ENCODE data around the gene GAS7. TPM values are rescaled to one million over a fixed set of nuclear protein-coding genes. Genes with fewer than 3 reads are reported as not detected.

GAS7 gene
- total RNA-seq, 1 experiment from 2014 or later: 0.76 TPM

DNA sequence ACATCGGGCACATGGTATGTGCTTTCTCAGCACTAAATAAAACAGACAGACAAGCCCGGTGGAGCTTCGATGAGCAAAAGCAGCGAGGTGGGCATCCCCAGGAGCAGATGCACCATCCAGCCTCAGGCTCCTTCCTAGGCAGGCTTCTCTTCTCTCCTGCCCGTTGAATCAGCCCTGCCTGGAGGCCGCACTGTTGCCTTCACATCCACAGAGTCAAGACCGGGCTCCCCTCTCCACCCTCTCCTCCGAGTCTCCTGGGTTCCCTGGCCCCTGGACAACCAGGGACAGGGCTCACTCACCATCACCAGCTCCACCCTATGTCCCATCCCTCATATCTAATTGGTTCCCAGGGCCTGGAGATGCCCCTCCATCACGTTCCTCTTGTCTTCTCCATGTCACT lies 213.6 kb downstream of the GAS7 start:
- no peak for DNase-seq (ENCODE audit: low read depth)

DNA sequence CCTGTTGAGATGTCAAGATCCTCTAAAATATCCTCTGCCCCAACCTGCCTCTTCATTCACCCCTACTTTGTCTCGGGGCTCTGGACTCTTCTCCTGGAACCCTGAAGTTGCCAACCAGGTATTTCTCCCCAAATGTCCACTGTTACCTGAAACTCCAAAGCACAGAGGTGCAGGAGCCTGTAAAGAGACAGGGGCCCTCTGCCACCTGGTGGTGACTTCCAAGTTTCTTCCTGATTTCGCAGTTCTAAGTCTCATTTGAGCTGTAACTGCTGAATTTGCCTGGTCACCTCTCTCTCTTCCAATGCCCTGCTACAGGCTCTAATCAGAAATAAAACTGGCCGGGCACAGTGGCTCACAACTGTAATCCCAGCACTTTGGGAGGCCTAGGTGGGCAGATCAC lies 216.2 kb downstream of the GAS7 start:
- DNase-seq (ENCODE audit: low read depth): no peak

DNA sequence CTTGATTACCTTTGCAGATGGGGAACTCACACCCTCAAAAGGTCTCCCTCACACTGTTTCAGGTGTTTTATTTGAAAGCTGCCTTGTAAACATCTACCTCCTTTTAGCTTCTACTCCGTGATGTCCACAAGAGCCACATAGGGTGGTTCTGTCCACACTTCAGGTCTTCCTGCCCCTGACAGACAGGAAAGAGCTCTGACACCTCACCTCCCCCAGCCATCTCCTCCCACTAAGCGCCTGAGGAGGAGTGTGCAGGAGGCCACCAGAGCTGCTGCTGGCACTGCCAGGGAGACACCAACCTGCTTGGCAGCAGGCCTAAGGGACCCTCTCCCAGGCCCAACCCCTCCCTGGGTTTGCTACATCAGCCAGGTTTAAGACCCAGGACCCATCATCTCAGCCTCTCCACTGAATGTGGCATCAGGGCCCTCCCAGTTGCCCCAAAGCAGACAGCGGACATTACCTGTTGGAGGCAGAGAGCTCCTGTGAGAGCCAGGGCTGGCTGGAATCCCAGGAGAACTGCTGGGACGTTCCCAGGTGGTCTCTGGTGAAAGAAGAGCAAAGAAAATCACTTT lies 217.0 kb downstream of the GAS7 start:
- DNase-seq (ENCODE audit: low read depth): no peak

DNA sequence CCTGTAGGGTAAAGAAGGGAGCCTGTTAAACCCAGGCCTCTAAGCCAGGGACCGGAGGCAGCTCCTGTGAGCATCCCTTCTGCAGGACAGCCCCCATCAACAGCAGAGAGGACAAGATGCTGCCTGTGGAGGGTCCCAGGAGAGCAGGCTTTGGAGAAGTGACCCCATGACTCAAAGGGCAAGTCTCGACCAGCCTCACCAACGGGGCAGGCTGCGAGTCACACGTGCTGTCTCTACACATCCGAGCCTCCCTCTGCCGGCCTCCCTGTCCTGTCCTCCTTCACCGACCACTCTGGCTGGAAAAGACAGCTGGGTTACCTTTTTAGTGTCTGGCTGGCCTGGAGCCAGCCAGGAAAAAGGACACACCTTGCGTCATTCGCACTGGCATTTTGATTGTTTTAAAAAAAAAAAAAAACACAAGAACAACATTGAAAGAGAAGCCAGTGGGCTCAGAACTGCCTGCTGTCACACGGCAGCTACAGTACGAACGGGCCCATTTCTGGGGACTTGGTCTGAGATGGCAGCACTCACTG lies 218.9 kb downstream of the GAS7 start:
- no peak for DNase-seq (ENCODE audit: low read depth)

DNA sequence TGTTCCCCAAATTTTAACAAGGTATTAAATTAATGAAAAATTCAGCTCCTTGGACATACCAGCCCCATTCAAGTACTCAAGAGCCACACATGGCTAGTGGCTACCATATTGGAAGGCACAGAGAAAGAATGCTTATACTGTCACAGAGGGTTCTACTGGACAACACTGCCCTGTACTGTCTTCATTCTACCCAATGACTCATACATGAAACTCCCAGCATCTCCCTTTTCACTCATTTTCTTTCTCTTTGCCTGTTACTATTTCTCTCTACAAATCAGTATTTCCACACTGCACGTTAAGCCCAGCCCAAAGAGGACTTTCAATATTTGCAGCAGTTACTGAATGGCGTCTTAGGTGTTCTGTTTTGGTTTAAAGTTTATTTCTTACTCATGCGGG lies 221.2 kb downstream of the GAS7 start:
- no peak for DNase-seq (ENCODE audit: low read depth)

DNA sequence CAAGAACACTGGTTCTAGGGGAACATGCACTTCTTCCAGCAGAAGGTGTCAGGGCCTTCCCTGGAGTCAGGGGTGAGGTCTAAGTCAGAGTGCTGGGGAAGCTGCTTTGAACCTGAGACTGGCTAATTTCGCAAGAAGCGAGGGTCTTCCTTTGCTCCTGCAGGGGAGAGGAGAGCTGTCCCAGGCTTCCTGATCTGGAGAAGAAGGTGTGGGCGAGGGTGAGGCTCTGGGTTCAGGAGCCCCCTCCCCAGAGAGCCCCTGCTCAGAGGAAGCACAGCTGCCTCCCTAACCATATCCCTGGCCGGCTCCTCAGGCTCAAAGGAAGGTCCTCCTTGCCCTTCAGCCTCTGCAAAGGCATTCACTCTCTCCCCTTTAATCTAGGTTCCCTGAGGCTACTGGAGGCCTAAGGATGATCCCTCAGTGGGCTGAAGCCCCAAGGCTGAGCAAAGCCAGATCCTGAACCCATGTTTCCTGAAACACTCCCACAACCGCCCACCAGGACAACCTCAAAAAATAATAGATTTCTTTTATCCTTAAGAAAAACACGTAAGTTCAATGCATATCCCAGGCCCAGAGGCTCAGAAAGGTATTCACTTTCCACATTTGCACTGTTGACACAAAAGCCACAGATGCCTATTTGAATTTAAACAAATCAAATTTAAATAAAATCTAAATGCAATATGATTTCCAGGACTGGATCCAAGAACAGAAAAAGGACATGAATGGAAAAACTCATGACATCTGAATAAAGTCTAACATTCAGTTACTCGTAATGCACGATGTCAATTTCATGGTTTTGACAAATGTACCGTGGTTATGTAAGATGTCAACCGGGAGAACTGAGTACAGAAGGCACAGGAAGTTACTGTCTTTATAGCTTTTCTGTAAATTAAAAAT lies 221.9 kb downstream of the GAS7 start:
- DNase-seq (ENCODE audit: low read depth): no peak

DNA sequence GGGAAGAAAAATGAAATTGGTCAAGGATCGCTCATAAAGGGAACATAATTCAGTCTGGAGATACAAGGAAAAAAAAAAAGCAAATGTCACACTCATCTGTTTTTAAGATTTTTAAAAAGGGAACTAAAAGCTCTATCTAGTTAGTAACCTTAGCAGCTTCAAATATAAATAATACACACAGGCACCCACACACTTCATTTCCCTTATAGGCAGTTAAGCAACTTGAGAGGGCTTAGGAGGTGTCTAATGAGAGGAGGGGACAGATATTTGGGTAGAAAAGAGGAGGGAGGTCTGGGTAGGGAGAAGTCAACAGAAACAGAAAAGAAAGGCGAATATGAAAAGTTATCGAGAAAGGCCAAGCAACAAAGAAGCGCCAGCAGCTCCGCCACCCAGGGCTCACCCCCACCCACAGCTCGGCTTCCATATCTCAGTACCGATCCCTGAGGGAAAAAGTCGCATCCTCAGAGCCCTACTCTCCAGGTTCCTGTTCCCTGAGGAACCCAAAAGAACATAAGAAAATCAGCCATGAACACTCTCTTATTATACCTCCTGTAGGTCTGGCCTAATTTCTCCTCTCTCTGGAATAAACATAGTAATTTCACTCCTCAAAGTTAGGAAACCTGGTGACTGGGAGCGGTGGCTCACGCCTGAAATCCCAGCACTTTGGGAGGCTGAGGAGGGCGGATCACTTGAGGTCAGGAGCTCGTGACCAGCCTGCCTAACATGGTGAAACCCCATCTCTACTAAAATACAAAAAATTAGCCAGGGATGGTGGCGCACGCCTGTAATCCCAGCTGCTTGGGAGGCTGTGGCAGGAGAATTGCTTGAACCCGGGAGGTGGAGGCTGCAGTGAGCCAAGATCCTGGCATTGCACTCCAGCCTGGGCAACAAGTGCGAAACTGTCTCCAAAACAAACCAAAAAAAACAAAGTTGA lies 223.7 kb downstream of the GAS7 start:
- DNase-seq (ENCODE audit: low read depth): no peak

DNA sequence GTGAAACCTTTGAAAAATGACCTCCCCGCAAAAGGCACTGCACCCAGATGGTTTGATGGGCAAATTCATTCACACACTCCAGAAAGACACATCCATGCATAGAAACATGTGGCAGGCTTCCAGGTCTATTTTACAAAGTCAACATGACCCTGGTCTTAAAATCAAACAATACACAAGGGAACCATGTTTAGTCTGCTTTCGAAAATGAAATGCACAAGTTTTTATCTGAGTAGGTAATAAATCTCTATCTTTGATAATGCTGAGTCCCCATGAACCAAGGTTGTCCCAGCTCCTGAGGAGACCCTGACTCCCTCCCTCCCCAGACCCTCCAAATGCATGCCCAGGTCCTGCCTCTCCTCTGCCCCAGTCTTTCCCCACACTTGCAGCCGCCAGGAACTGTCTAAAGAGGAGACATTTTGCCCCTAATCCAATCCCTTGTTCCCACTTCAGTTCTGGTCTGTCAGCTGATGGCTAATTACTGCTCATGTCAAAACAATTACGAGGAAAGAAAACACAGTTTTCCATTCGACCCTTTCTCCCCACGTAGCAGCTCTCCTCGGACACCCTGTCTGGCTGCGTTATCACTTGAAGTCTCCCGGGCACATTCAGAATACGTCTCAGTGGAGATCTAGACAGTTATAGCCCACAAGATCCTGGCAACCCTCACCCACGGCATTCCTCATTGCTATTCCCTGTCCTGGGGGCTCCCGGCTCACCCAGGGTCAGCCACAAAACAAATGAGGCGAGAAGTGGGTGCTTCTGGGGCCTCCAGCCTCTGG lies 224.5 kb downstream of the GAS7 start:
- no peak for DNase-seq (ENCODE audit: low read depth)

DNA sequence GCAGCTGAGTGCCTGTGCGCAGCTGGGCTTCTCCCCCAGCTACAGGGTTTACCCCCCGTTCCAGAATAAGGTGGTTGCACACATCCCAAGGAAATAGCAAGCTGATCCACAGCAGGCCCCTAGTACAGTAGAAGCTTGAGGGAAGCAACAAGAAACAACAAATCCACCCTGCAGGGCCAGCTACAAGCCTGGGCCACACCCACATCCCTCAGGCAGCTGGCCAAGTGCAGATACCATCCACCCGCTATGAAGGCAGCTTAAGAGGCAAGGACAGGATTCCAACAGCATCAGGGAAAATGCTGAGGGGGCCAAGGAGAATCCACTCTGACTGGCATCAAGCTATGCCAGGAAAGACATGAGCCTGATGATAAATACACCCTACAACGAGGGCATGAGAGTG lies 226.4 kb downstream of the GAS7 start:
- DNase-seq (ENCODE audit: low read depth): no peak

DNA sequence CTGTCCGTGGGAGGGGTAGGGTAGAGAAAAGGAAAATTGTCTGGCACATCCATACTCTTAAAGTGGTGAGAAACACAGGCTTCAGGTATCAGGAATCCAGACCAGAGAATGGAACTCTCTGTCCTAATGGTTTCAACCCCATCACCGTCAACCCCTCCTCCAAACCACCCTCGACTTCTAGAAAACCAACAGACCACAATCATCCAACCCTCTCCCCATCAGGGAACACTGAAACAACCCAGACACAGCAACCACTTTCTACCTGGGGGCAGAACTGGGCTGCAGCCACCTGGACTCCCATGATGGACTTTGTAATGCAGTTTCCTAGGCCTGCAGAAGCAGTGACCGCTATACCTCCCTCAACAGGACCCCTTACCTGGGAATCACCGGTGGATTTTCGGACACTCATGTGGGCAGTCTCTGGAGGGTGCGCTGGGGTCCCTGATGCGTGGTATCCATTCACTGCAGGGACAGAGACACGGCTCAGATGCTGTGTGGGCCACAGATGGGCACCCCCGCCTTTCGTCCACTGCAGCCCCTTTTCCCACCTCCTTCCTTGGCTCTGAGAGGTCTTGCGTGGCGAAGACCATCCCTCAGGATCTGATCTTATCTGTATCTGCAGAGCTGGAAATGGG lies 229.0 kb downstream of the GAS7 start:
- no peak for DNase-seq (ENCODE audit: low read depth)

DNA sequence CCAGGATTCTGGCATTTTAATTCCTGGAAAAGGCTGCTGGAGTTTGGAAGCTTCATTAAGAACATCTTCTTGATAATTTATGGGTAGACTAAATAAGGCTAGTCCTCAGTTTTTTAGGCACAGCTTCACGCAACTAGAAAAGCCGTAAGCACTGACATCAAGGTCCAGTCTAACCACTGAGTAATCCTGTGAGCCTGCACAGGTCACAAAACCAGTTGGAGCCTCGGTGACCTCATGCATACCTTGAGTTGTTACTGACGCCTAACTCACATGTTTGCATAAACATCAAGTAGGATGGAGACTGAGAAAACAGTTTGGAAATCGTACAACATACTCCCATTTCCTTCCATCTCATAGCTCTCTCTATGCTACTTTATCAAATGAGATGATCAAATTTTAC lies 229.5 kb downstream of the GAS7 start:
- DNase-seq (ENCODE audit: low read depth): no peak

DNA sequence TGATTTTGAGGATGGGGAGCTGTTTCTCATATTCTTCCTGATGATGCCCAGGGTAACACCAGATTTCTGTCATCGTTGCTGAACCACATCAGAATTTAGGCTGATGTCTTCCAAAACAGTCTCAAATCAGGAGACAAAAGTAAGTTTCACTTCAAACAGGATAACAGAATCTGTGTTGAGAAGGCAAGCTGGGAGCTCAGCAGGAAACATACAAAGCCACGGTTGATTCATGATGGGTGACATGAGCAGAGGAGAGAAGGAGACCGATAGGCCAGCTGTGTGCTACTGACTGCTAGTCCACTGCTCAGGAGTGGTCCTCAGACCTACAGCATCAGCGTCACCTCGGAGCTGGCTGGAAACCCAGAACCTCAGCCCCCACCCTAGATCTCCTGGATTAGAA lies 230.4 kb downstream of the GAS7 start:
- no peak for DNase-seq (ENCODE audit: low read depth)

DNA sequence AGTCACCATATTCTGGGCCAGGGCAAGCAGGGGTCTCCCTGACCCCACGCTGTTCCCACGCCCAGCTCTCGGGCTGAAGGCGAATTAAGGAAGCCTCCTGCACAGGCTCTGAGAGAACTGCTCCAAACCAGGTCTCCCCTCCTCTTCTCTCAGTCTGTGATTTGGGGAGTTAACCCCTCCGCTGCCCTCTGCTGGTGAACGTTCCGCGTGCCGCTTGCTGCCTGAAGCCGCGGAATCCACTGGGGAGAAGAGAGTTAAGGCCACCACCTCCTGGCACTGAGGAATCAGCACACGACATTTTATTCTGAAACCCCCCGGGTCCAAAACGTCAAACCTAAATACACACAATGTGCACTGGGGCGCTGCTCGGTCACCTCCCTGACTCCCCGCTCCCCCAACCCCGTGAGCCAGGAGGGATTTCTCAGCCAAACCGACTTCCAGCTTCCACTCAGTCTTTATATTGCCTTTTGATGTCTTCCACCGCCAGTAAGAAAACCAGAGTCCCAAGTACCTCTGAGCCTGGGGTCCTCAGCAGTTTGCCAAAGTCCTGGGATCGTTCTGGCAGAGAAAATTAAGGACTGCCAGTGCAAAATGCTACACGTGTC lies 238.9 kb downstream of the GAS7 start:
- DNase-seq (ENCODE audit: low read depth): peak; percentile 54

DNA sequence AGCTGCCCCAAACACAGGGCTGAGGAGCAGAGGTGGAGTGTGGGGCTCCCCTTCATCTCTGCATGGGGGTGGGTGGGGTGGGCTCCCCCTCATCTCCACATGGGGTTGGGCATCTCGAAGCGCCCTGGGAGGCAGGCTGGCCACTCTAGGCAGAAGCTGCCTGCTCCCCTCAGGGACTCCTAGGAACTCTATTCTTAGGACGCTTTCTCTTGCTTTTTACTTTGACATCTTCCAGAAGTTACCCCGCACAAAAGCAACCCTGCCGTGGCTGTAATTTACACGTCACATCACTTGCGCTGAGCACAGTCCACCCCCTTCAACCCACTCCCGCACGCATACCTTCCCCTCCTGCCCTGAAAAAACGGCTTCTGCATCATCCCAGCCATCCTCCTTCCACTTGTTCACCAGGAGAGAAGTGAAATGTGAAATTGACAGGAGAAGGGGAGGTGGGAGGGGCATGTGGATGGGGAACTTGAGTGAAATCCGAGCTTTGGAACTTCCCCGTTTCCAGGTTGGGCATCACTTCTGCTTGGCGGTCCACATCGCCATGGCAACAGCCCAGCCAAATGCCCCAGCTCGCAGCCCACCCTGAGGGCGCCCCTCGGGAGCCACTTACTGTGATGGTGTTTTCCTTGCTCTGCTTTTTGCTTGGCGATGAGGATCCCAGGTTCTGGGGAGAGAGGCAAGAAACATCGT lies 239.7 kb downstream of the GAS7 start:
- DNase-seq (ENCODE audit: low read depth): no peak

DNA sequence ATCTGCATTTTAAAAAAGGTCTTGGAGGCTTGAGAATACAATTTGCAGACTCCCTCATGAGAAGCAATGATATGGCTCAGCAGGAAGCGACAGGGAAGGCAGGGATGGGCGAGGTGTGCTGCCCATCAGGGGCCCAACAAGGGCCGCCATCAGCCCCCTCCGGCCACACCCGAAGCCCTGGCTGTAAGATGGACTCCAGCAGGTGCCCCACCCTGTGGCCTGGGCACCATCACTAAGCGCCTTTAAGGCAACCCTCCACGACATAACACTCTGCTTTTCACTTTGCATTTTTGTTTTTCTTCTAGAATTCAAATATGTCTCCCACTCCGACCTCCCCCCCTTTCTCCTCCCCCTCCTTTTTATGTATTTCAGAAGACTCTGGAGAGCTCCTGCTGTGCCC lies 241.2 kb downstream of the GAS7 start:
- DNase-seq (ENCODE audit: low read depth): no peak

DNA sequence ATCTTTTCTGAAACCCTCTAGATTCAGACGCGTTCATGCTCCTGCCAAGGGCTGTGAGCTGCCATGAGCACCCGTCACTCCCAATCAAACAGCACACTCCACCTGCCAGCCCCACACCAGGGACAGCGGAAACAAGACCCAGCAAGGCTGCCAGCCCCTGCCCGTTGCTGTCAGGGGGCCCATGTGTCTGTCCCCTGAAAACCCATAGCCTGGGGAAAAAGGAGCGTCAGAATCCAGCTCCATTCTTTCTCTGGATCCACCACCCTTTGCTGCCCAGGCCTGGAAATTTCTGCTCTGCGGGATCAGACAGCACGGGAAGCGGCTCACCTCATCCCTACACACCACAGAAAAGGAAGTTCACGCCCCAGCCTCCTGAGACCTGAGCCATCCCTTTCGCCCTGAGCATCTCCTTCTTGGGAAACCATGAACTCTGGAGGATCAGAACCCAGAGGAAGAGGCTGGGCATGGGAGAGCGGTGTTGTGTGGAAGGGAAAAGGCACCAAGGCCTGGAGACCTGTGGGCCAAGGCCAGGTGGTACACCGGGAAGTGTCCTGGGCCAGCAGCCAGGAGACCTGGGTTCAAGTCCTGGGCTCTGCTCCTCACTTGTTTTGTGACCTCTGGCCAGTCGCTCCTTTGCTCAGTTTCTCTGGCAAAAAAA lies 241.8 kb downstream of the GAS7 start:
- DNase-seq (ENCODE audit: low read depth): no peak

DNA sequence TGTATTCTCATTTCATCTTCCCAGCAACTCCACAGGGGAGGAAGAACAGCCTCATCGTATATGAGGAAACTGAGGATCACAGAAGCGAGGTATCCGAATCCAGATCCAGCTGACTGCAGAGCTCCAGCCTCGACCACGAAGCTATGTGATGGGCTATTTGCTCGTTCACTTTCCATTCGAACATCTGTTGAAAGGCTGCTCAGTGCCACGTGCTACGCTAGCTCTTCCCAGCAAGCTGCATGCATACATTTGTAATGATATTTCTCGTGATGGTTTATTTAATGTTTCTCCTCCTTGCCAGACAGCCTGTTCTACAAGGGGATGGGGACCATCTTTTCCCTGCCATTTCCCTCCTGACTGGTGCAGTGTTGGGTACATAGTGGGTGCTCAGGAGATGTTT lies 244.9 kb downstream of the GAS7 start:
- no peak for DNase-seq (ENCODE audit: low read depth)

DNA sequence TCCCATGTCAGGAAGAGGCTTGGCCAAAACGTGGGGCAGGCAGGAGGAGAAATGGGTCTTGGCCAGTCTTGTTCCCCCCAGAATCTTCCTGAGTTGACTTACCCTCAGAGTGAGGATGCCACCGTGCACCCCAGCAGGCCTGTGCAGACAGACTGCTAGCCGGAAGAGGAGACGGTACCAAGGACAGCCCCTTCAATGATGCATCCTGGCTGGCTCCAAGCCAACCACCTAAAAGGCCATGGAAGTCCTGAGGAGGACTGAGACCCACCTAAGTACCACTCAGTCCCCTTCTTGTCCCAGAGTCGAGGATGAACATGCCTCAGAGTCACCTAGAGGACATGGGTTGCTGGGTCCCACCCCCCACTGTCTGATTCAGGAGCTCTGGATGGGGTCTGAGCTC lies 246.6 kb downstream of the GAS7 start:
- no peak for DNase-seq (ENCODE audit: low read depth)

DNA sequence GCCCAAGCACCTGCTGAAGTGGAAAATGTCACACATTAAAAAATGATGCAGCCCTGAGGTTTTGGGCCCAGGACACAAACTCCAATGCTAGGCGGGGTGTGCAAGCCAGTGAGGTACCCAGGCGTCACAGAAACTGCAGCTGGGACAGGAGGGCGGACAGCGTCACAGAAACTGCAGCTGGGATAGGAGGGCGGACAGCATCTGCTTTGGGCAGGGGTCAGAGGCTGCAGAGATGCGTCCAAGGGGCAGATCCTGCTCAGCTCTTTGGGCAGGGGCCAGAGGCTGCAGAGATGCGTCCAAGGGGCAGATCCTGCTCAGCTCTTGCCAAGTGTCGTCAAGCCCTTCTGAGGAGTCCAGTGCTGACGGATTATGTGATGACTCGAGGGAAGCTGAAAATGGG lies 249.5 kb downstream of the GAS7 start:
- DNase-seq (ENCODE audit: low read depth): no peak
